ENCODE measurements around the gene CFAP20DC.

DNA sequence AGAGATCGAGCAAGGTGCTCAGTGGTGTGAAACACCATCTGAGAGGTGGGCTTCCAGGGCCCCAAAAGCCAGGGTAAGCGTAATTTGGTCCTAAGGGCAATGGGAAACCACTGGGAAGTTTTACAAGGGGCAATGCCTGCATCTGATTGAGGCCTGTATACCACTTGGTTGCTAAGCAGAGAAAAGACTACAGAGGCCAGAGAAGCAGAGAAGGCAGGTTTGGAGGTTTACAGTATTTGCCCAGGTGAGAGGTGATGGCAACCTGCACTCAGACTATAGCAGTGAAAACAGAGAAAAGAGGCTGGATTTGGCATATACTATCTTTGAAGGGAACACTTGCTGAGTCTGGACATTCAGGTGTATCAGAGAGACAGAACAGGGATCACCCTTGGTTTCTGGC is 249.8 kb downstream of the CFAP20DC start:
- TF ChIP-seq, protein P1, sequence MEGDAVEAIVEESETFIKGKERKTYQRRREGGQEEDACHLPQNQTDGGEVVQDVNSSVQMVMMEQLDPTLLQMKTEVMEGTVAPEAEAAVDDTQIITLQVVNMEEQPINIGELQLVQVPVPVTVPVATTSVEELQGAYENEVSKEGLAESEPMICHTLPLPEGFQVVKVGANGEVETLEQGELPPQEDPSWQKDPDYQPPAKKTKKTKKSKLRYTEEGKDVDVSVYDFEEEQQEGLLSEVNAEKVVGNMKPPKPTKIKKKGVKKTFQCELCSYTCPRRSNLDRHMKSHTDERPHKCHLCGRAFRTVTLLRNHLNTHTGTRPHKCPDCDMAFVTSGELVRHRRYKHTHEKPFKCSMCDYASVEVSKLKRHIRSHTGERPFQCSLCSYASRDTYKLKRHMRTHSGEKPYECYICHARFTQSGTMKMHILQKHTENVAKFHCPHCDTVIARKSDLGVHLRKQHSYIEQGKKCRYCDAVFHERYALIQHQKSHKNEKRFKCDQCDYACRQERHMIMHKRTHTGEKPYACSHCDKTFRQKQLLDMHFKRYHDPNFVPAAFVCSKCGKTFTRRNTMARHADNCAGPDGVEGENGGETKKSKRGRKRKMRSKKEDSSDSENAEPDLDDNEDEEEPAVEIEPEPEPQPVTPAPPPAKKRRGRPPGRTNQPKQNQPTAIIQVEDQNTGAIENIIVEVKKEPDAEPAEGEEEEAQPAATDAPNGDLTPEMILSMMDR (conservative IDR thresholded peaks at IDR 0.05; ENCODE audit: low read depth, low read length), result no peak
- no peak for TF ChIP-seq CEBPB (IDR thresholded peaks at IDR 0.05; ENCODE audit: low read depth, low read length)
- TF ChIP-seq POLR2A (IDR thresholded peaks at IDR 0.05; ENCODE audit: low read depth, low read length), result no peak
- TF ChIP-seq CHD1 (IDR thresholded peaks at IDR 0.05; ENCODE audit: low read depth, low read length), result no peak
- TF ChIP-seq BHLHE40 (IDR thresholded peaks at IDR 0.05; ENCODE audit: low read depth, low read length), result no peak
- no peak for TF ChIP-seq RFX5 (IDR thresholded peaks at IDR 0.05; ENCODE audit: low read depth, low read length)
- no peak for TF ChIP-seq RCOR1 (IDR thresholded peaks at IDR 0.05; ENCODE audit: insufficient replicate concordance, low read length)
- no peak for TF ChIP-seq MXI1 (IDR thresholded peaks at IDR 0.05; ENCODE audit: borderline replicate concordance, low read depth, low read length)
- TF ChIP-seq, protein P2, sequence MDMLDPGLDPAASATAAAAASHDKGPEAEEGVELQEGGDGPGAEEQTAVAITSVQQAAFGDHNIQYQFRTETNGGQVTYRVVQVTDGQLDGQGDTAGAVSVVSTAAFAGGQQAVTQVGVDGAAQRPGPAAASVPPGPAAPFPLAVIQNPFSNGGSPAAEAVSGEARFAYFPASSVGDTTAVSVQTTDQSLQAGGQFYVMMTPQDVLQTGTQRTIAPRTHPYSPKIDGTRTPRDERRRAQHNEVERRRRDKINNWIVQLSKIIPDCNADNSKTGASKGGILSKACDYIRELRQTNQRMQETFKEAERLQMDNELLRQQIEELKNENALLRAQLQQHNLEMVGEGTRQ (IDR thresholded peaks at IDR 0.05; ENCODE audit: low read depth, low read length), result no peak
- TF ChIP-seq RAD21 (IDR thresholded peaks at IDR 0.05; ENCODE audit: low read length), result no peak
- no peak for TF ChIP-seq SMC3 (IDR thresholded peaks at IDR 0.05; ENCODE audit: low read depth, low read length)
- TF ChIP-seq, protein P3, sequence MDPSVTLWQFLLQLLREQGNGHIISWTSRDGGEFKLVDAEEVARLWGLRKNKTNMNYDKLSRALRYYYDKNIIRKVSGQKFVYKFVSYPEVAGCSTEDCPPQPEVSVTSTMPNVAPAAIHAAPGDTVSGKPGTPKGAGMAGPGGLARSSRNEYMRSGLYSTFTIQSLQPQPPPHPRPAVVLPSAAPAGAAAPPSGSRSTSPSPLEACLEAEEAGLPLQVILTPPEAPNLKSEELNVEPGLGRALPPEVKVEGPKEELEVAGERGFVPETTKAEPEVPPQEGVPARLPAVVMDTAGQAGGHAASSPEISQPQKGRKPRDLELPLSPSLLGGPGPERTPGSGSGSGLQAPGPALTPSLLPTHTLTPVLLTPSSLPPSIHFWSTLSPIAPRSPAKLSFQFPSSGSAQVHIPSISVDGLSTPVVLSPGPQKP (IDR thresholded peaks at IDR 0.05; ENCODE audit: borderline replicate concordance, low read depth, low read length), result no peak
